ENCODE measurements around the gene ADCY7.

The ADCY7 gene

DNA sequence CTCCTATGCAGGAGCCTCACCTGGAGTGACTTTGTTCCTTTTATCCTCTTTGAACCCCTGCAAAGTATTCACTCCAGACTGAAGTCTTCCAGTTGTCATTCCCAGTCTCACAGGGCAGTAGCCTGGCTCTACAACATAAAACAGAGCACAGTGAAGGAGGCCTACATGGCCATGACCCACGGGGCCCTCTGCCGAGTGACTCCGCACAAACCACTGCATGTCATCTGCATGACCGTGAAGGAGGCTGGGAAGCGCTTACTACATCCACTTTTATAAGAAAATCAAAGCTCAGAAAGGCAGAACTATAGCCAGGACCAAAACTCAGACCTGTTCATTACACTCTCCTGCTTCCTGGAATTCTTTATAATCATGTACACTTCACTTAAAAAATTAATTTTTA is 59.9 kb downstream of the ADCY7 start:
- POLR2A ChIA-PET = no interaction called here

DNA sequence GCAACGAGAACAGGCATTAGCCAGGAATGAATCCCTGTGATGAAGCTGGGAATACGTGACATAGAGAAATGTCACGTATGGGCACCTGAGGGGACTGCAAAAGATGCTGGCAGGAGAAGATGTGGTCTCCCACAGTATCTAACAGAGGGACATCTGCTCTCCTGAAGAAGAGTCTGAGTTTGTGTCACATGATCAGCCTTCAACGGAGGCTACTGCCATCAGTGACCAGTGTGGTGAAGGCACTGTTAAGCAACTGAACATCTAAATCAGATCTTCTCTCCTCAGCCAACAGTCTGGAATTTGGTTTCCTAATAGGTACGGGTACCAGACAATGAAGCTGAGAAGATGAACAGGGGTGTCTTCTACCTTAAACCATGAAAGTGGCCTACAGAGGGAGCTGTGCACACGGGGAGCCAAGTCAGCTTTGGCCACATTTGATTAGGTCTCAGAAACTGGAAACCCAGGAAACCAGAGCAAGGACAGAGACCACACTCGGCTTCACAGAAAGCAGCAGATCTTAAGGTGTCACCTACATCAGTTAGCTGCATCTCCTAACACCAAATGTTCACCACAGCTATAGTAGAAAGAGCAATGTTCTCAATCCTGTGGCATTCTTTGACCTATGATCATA is 60.6 kb downstream of the ADCY7 start:
- 71% methylated on average over 5 of the region's 7 CpGs for WGBS (ENCODE audit: insufficient coverage)
- ChIA-PET POLR2A (interaction anchor here (0.9 kb wide), 1 partner anchor 28 kb away, joined by 4 read pairs; no protein-coding TSS in a partner anchor), CTCF (interaction anchor here (0.6 to 5.1 kb wide), 28 partner anchors 10 to 479 kb away, joined by 3 to 45 read pairs (median 4); no protein-coding TSS in a partner anchor)
- H3K4me1 ChIP-seq (ENCODE audit: control extremely low read depth in 1 of 4, control insufficient read depth in 4 of 4, insufficient read depth in 4 of 4, low read length in 3 of 4) = peaks cover 0 to 18% (median 4%) of the 10 kb centered on the region in 4 experiments
- H3K27me3 ChIP-seq (replicated peaks in 2 of 5; ENCODE audit: control insufficient read depth in 4 of 5, insufficient read depth in 5 of 5, low read length in 4 of 5) = no peaks in the 10 kb centered on the region
- peak; percentile 61 to 71 (median 65) for DNase-seq
- no peak overlapping the region for H3K27ac ChIP-seq (ENCODE audit: insufficient read depth in 1 of 2, low read depth in 1 of 2, low read length in 2 of 2, poor library complexity in 1 of 2, severe bottlenecking in 2 of 2)
- no peak overlapping the region for H3K4me3 ChIP-seq (ENCODE audit: control insufficient read depth in 1 of 7, extremely low read depth in 1 of 7, insufficient read depth in 4 of 7, low read depth in 2 of 7, low read length in 6 of 7)
- H3K9me3 ChIP-seq (ENCODE audit: control extremely low read depth in 1 of 5, control insufficient read depth in 4 of 5, insufficient read depth in 2 of 5, low read depth in 1 of 5, low read length in 4 of 5) = no peaks in the 10 kb centered on the region
- peaks cover 25 to 71% (median 37%) of the 10 kb centered on the region in 4 experiments for H3K36me3 ChIP-seq (ENCODE audit: control insufficient read depth in 4 of 4, insufficient read depth in 4 of 4, low read length in 3 of 4)

More for the DNA sequence above, 59.9 kb downstream of the ADCY7 start:
- DNase-seq = no peak
- H3K36me3 ChIP-seq (ENCODE audit: control insufficient read depth in 4 of 4, insufficient read depth in 4 of 4, low read length in 3 of 4) = peaks cover 26 to 74% (median 40%) of the 10 kb centered on the region in 4 experiments
- no peaks in the 10 kb centered on the region for H3K27me3 ChIP-seq (replicated peaks in 2 of 5; ENCODE audit: control insufficient read depth in 4 of 5, insufficient read depth in 5 of 5, low read length in 4 of 5)
- H3K27ac ChIP-seq (ENCODE audit: insufficient read depth in 1 of 2, low read depth in 1 of 2, low read length in 2 of 2, poor library complexity in 1 of 2, severe bottlenecking in 2 of 2) = no peak overlapping the region
- CTCF ChIA-PET = interaction anchor here (0.7 to 5.1 kb wide), 21 partner anchors 11 to 480 kb away, joined by 3 to 45 read pairs (median 4); no protein-coding TSS in a partner anchor
- H3K9me3 ChIP-seq (ENCODE audit: control extremely low read depth in 1 of 5, control insufficient read depth in 4 of 5, insufficient read depth in 2 of 5, low read depth in 1 of 5, low read length in 4 of 5) = no peaks in the 10 kb centered on the region
- WGBS (ENCODE audit: insufficient coverage) = 89% methylated on average over 5 of the region's 5 CpGs
- H3K4me3 ChIP-seq (ENCODE audit: control insufficient read depth in 1 of 7, extremely low read depth in 1 of 7, insufficient read depth in 4 of 7, low read depth in 2 of 7, low read length in 6 of 7) = no peak overlapping the region
- peaks cover 0 to 18% (median 4%) of the 10 kb centered on the region in 4 experiments for H3K4me1 ChIP-seq (ENCODE audit: control extremely low read depth in 1 of 4, control insufficient read depth in 4 of 4, insufficient read depth in 4 of 4, low read length in 3 of 4)

DNA sequence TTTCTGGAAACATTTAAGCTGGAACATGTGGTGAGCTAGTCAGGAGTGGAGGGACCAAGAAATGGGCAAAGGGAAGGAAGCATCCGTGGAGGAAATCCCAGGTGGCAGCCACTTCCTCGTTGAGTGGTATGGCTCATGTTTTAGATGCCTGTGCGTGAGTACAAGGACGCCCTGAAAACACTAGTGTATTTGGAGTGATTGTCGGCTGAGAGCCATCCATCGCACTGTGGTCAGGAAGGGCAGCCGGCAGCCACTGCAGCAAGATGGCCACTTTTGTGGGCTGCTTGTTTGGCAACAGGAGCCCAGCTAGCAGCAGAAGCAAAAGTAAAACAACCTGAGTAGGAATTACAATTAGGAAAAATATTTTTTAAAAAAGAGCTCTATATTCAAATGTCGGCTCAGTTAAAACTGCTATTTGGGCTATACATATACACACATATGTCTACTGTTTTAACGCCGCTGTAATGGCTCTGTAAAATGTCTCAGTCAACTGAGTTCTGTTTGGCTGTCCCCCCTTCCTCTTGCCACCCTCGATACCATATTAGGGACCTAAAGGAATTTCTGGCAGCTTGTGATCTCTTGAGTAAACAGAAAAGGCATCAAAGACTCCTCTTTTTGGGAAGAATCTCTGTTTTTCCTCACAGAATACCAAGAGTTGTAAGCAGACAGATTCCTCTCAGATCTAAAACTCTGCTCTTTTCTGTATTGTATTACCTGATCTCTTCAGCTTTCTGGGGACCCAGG is 63.3 kb downstream of the ADCY7 start:
- Histone ChIP-seq H3K36me3 (ENCODE audit: control insufficient read depth in 4 of 4, insufficient read depth in 4 of 4, low read length in 3 of 4) (peaks cover 9 to 64% (median 34%) of the 10 kb centered on the region in 4 experiments), H3K27ac (ENCODE audit: insufficient read depth in 1 of 2, low read depth in 1 of 2, low read length in 2 of 2, poor library complexity in 1 of 2, severe bottlenecking in 2 of 2) (peak overlapping the region; percentile 23 to 62), H3K9me3 (ENCODE audit: control extremely low read depth in 1 of 5, control insufficient read depth in 4 of 5, insufficient read depth in 2 of 5, low read depth in 1 of 5, low read length in 4 of 5) (peaks cover 0 to 2% (median 0%) of the 10 kb centered on the region in 5 experiments), H3K4me1 (ENCODE audit: control extremely low read depth in 1 of 4, control insufficient read depth in 4 of 4, insufficient read depth in 4 of 4, low read length in 3 of 4) (peaks cover 0 to 21% (median 4%) of the 10 kb centered on the region in 4 experiments), H3K4me3 (ENCODE audit: control insufficient read depth in 1 of 7, extremely low read depth in 1 of 7, insufficient read depth in 4 of 7, low read depth in 2 of 7, low read length in 6 of 7) (peak overlapping the region in 2 of 7 experiments; percentile 33), H3K27me3 (replicated peaks in 2 of 5; ENCODE audit: control insufficient read depth in 4 of 5, insufficient read depth in 5 of 5, low read length in 4 of 5) (no peaks in the 10 kb centered on the region)
- CTCF ChIA-PET = interaction anchor here (0.9 to 5.1 kb wide), 12 partner anchors 10 to 477 kb away, joined by 3 to 45 read pairs (median 4); no protein-coding TSS in a partner anchor
- 29% methylated on average over 7 of the region's 11 CpGs for WGBS (ENCODE audit: insufficient coverage)
- peak; percentile 50 to 78 (median 74) for DNase-seq
- POLR2A ChIA-PET = no interaction called here

DNA sequence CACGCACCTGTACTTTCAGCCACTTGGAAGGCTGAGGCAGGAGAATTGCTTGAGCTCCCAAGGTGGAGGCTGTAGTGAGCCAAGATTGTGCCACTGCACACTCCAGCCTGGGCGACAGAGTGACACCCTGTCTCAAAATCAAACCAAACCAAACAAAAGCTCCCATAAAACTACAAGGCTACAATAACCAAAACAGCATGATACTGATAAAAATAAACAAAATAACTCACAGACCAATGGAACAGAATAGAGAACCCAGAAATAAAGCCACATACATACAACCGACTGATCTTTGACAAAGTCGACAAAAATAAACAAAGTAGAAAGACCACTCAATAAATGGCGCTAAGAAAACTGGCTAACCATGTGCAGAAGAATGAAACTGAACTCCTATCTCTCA is 65.2 kb downstream of the ADCY7 start:
- Histone ChIP-seq H3K27ac (ENCODE audit: insufficient read depth in 1 of 2, low read depth in 1 of 2, low read length in 2 of 2, poor library complexity in 1 of 2, severe bottlenecking in 2 of 2) (no peak overlapping the region), H3K4me3 (ENCODE audit: control insufficient read depth in 1 of 7, extremely low read depth in 1 of 7, insufficient read depth in 4 of 7, low read depth in 2 of 7, low read length in 6 of 7) (no peak overlapping the region), H3K27me3 (replicated peaks in 2 of 5; ENCODE audit: control insufficient read depth in 4 of 5, insufficient read depth in 5 of 5, low read length in 4 of 5) (no peaks in the 10 kb centered on the region), H3K36me3 (ENCODE audit: control insufficient read depth in 4 of 4, insufficient read depth in 4 of 4, low read length in 3 of 4) (peaks cover 12 to 61% (median 25%) of the 10 kb centered on the region in 4 experiments), H3K4me1 (ENCODE audit: control extremely low read depth in 1 of 4, control insufficient read depth in 4 of 4, insufficient read depth in 4 of 4, low read length in 3 of 4) (peaks cover 0 to 31% (median 4%) of the 10 kb centered on the region in 4 experiments), H3K9me3 (ENCODE audit: control extremely low read depth in 1 of 5, control insufficient read depth in 4 of 5, insufficient read depth in 2 of 5, low read depth in 1 of 5, low read length in 4 of 5) (peaks cover 0 to 2% (median 0%) of the 10 kb centered on the region in 5 experiments)
- ChIA-PET CTCF (no interaction called here), POLR2A (no interaction called here)
- DNase-seq = no peak
- WGBS (ENCODE audit: insufficient coverage) = 74% methylated on average over 4 of the region's 5 CpGs

DNA sequence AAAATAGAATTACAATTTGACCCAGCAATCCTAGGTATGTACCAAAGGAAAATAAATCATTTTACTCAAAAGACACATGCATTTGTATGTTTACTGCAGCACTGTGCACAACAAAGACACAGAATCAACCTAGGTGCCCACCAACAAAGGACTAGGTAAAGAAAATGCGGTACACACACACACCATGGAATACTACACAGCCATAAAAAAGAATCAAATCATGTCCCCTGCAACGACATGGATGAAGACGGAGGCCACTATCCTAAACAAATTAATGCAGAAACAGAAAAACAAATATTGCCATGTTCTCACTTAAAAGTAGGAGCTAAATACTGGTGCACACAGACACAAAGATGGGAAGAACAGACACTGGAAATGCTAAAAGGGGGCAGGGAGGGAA is 66.2 kb downstream of the ADCY7 start:
- CTCF ChIA-PET = interaction anchor here (0.6 to 0.7 kb wide), 2 partner anchors 82 to 412 kb away, joined by 3 read pairs; no protein-coding TSS in a partner anchor
- WGBS (ENCODE audit: insufficient coverage) = 100% methylated on average over 1 of the region's 3 CpGs
- peaks cover 0 to 2% (median 0%) of the 10 kb centered on the region in 5 experiments for H3K9me3 ChIP-seq (ENCODE audit: control extremely low read depth in 1 of 5, control insufficient read depth in 4 of 5, insufficient read depth in 2 of 5, low read depth in 1 of 5, low read length in 4 of 5)
- DNase-seq = no peak
- H3K4me1 ChIP-seq (ENCODE audit: control extremely low read depth in 1 of 4, control insufficient read depth in 4 of 4, insufficient read depth in 4 of 4, low read length in 3 of 4) = peaks cover 0 to 28% (median 4%) of the 10 kb centered on the region in 4 experiments
- peaks cover 12 to 54% (median 25%) of the 10 kb centered on the region in 4 experiments for H3K36me3 ChIP-seq (ENCODE audit: control insufficient read depth in 4 of 4, insufficient read depth in 4 of 4, low read length in 3 of 4)
- H3K27ac ChIP-seq (ENCODE audit: insufficient read depth in 1 of 2, low read depth in 1 of 2, low read length in 2 of 2, poor library complexity in 1 of 2, severe bottlenecking in 2 of 2) = no peak overlapping the region
- POLR2A ChIA-PET = interaction anchor here (0.6 kb wide), 1 partner anchor 424 kb away, joined by 3 read pairs; no protein-coding TSS in a partner anchor
- no peaks in the 10 kb centered on the region for H3K27me3 ChIP-seq (replicated peaks in 2 of 5; ENCODE audit: control insufficient read depth in 4 of 5, insufficient read depth in 5 of 5, low read length in 4 of 5)
- H3K4me3 ChIP-seq (ENCODE audit: control insufficient read depth in 1 of 7, extremely low read depth in 1 of 7, insufficient read depth in 4 of 7, low read depth in 2 of 7, low read length in 6 of 7) = no peak overlapping the region

DNA sequence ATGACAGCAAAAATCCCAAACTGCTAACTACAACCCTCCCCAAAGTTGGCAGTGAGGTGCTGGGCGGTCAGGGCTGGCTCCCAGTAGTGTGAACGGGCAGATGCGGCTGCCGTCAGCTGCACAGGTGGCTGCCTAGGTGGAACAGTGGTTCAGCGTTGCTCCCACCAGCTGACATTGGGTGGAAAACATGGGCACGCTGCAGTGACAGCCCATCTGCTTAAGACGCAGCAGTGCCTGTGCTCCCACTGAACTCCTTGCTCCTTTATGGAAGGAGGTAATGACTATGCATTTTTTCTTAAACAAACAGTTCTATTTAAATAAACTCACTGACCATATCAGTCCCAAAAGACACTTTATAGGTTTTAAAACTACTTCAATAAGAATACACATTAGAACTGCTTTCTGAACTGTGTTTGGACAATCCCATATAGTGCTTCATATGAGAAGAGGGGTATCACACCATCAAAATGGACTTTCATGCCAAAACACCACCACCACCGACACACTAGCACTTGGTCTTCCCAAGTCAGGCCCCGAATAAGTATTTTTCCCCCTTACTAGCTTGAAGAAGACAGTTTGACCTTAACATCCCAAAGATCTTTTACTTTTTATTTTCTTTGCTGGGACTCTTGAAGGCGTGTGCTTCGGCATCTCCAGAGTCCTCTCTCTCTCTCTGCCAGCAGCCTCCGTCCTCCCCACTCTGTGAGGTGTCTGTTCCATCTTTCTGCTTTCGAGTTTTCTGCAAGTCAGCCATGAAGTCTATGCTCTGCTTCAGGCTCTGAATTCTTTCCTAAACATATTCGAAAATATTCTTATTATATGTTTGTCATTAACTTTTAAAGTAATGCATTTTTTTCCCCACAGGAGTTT is 68.0 kb downstream of the ADCY7 start:
- peaks cover 13 to 56% (median 34%) of the 10 kb centered on the region in 4 experiments for H3K36me3 ChIP-seq (ENCODE audit: control insufficient read depth in 4 of 4, insufficient read depth in 4 of 4, low read length in 3 of 4)
- ChIA-PET POLR2A (no interaction called here), CTCF (no interaction called here)
- no peaks in the 10 kb centered on the region for H3K27me3 ChIP-seq (replicated peaks in 2 of 5; ENCODE audit: control insufficient read depth in 4 of 5, insufficient read depth in 5 of 5, low read length in 4 of 5)
- WGBS (ENCODE audit: insufficient coverage) = 91% methylated on average over 9 of the region's 14 CpGs
- H3K4me1 ChIP-seq (ENCODE audit: control extremely low read depth in 1 of 4, control insufficient read depth in 4 of 4, insufficient read depth in 4 of 4, low read length in 3 of 4) = peaks cover 0 to 27% (median 4%) of the 10 kb centered on the region in 4 experiments
- peak overlapping the region in 1 of 2 experiments; percentile 37 for H3K27ac ChIP-seq (ENCODE audit: insufficient read depth in 1 of 2, low read depth in 1 of 2, low read length in 2 of 2, poor library complexity in 1 of 2, severe bottlenecking in 2 of 2)
- DNase-seq = no peak
- peaks cover 0 to 2% (median 0%) of the 10 kb centered on the region in 5 experiments for H3K9me3 ChIP-seq (ENCODE audit: control extremely low read depth in 1 of 5, control insufficient read depth in 4 of 5, insufficient read depth in 2 of 5, low read depth in 1 of 5, low read length in 4 of 5)
- no peak overlapping the region for H3K4me3 ChIP-seq (ENCODE audit: control insufficient read depth in 1 of 7, extremely low read depth in 1 of 7, insufficient read depth in 4 of 7, low read depth in 2 of 7, low read length in 6 of 7)

Measured in common myeloid progenitor, CD34-positive (primary cell).